GM10248 (cell line): ENCODE results near the gene IGFBP1.

Source experiments
- CTCF ChIA-PET: fragments of 300-600 bp; sonication (Branson Sonifier 250); formaldehyde crosslinking; extraction: SDS; loops from one replicate; lab custom pipeline; 2021; ENCODE audit warnings: antibody characterized with exemption; lab: Yijun Ruan, JAX
- POLR2A ChIA-PET: fragments of 350-650 bp; sonication (Branson Sonifier 250); formaldehyde crosslinking; extraction: SDS; loops from one replicate; lab custom pipeline; 2020; ENCODE audit warnings: antibody characterized with exemption; lab: Yijun Ruan, JAX
- DNase-seq: peaks from one replicate; pipeline ENCODE4 v3.0.0; 2012; ENCODE audit errors: extremely low spot score
- CTCF ChIP-seq: IDR thresholded peaks from 2 replicates; pipeline ENCODE4 v1.5.1; 2012; ENCODE audit warnings: mild to moderate bottlenecking, low read depth; ENCODE audit errors: extremely low read depth, missing control alignments, control extremely low read depth

The IGFBP1 gene

GRCh38 chr7:45921381-45921698, 33.1 kb downstream of the IGFBP1 start:
- TF ChIP-seq CTCF: no peak
- ChIA-PET POLR2A (no interaction called here), CTCF (interaction anchor here (1.4 to 4.0 kb wide), 7 partner anchors 9 to 1333 kb away, joined by 3 to 27 read pairs (median 7); no protein-coding TSS in a partner anchor)
- DNase-seq: no peak

- DNase-seq: no peak
- POLR2A ChIA-PET: no interaction called here
- TF ChIP-seq CTCF: peak; percentile 38
- CTCF ChIA-PET: interaction anchor here (0.7 to 4.4 kb wide), 21 partner anchors 9 to 1334 kb away, joined by 3 to 27 read pairs (median 6); no protein-coding TSS in a partner anchor
Measured at GRCh38 chr7:45921699-45922519, 33.6 kb downstream of the IGFBP1 start.

GRCh38 chr7:45922810-45923209, 34.5 kb downstream of the IGFBP1 start:
- no peak for TF ChIP-seq CTCF
- no peak for DNase-seq
- ChIA-PET POLR2A (no interaction called here), CTCF (interaction anchor here (0.8 to 4.4 kb wide), 27 partner anchors 8 to 1333 kb away, joined by 3 to 27 read pairs (median 4); no protein-coding TSS in a partner anchor)

- TF ChIP-seq CTCF: peak; percentile 89
- POLR2A ChIA-PET: no interaction called here
- CTCF ChIA-PET: interaction anchor here (0.7 to 4.4 kb wide), 24 partner anchors 9 to 1332 kb away, joined by 3 to 27 read pairs (median 4); no protein-coding TSS in a partner anchor
- DNase-seq: peak; percentile 50
Measured at GRCh38 chr7:45923290-45923689, 35.0 kb downstream of the IGFBP1 start.

GRCh38 chr7:45923818-45924217, 35.5 kb downstream of the IGFBP1 start:
- ChIA-PET CTCF (interaction anchor here (0.7 to 4.4 kb wide), 16 partner anchors 9 to 1332 kb away, joined by 3 to 27 read pairs (median 4); no protein-coding TSS in a partner anchor), POLR2A (no interaction called here)
- DNase-seq: no peak
- TF ChIP-seq CTCF: no peak

GRCh38 chr7:45924283-45924682, 36.0 kb downstream of the IGFBP1 start:
- DNase-seq: no peak
- ChIA-PET CTCF (interaction anchor here (1.3 to 4.4 kb wide), 8 partner anchors 10 to 1331 kb away, joined by 3 to 27 read pairs (median 10); no protein-coding TSS in a partner anchor), POLR2A (no interaction called here)
- no peak for TF ChIP-seq CTCF
